BE2C (cell line): ENCODE results near the gene CACNA1F.
"Not testable (repeated sequence)": the region's sequence is repeated elsewhere in the genome, so short reads cannot be mapped to it uniquely, and the experiment has no call there.

Source experiments
- DNase-seq: peaks from one replicate; pipeline ENCODE4 v3.0.0-alpha.2; 2020
- H3K27me3 ChIP-seq: fragments of 250-450 bp; sonication (Bioruptor Pico); 2 replicates; pipeline ENCODE4 v1.5.1; 2020; ENCODE audit warnings: mild to moderate bottlenecking
- H3K36me3 ChIP-seq: fragments of 250-450 bp; sonication (Bioruptor Pico); 2 replicates; pipeline ENCODE4 v1.5.1; 2020; ENCODE audit warnings: mild to moderate bottlenecking
- H3K4me1 ChIP-seq: fragments of 250-450 bp; sonication (Bioruptor Pico); 2 replicates; pipeline ENCODE4 v1.5.1; 2020
- H3K4me3 ChIP-seq: 2 replicates; pipeline ENCODE4 v1.5.1; 2011; ENCODE audit warnings: low read depth, low read length
- H3K9me3 ChIP-seq: fragments of 250-450 bp; sonication (Bioruptor Pico); 2 replicates; pipeline ENCODE4 v1.5.1; 2020
- CTCF ChIP-seq: IDR thresholded peaks from 2 replicates; pipeline ENCODE4 v1.5.1; 2012; ENCODE audit warnings: mild to moderate bottlenecking, low read depth, low read length

Gene CACNA1F

DNA sequence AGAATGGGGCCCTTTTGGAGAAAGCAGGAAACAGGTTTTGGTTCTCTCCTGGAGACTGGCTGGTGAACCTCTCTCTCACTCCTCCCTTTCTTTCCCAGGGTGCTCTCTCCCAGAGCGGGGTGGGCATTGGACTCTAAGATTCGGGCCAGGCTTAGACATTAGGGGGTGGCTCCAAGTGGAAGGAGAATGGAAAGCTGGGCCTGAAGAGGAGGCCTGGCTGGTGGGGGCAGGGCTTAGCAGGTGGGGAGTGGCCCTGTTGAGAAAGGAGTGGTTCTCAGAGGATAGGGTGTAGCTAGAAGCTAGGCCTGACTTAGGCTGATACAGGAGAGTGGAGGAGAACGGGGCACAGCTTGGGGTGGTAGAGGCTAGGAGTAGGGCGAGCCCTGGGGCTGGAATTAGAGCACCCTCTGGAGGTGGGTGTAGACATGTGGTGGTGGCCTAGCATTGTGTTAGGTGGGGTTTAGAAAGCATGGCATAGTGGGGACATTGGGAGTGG lies 55.8 kb downstream of the CACNA1F start:
- H3K4me3 ChIP-seq: no peak overlapping the region
- DNase-seq: no peak
- H3K9me3 ChIP-seq: no peaks in the 10 kb centered on the region
- H3K4me1 ChIP-seq: no peaks in the 10 kb centered on the region
- H3K36me3 ChIP-seq: no peaks in the 10 kb centered on the region; the same call in none of the 2 replicates
- TF ChIP-seq CTCF: no peak
- no peaks in the 10 kb centered on the region for H3K27me3 ChIP-seq

DNA sequence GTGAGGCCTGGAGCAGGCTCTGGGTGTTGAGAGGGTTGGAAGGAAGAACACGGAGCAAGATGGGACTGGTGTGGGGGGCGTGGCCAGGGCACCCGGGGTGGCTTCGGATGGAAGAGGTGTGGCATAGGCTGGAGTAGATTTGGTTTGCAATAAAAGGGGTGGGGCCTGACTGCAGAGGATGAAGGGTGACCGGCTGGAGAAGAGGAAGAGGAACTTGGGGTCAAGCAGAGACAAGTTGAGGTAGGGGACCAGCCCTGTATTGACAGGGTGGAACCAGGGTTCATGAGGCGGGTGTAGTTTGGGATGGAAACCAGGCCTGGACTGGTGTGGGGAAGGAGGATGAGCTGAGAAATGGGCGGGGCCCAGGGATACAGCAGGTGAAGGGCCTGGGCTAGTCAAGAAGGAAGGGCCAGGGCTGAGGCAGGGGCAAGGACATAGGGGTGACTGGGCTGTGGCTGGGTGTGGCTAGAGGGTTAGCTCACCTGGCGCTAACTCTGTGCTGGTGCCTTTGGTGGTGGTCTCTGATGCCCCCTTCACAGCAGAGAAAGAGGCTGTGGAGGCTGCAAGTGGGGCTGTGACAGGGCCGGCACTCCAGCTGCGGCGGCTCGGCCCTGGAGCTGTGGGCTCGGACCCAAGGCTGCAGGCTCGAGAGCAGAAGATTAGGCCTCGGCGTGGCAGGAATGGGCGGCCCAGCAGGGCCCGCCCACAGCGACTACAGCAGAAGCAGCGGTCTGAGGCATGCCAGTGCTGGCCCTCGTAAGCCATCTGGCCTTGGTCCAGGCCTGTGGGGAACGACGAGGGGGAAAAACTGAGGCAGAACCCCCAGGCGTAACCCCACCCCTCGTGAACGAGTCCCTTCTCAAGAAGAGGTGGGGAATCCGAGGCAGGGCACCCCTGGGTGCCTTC lies 56.5 kb downstream of the CACNA1F start:
- no peaks in the 10 kb centered on the region for H3K27me3 ChIP-seq
- TF ChIP-seq CTCF: no peak
- no peaks in the 10 kb centered on the region for H3K4me1 ChIP-seq
- peak; percentile 35 for DNase-seq
- H3K4me3 ChIP-seq: no peak overlapping the region
- no peaks in the 10 kb centered on the region; the same call in none of the 2 replicates for H3K36me3 ChIP-seq
- H3K9me3 ChIP-seq: no peaks in the 10 kb centered on the region

DNA sequence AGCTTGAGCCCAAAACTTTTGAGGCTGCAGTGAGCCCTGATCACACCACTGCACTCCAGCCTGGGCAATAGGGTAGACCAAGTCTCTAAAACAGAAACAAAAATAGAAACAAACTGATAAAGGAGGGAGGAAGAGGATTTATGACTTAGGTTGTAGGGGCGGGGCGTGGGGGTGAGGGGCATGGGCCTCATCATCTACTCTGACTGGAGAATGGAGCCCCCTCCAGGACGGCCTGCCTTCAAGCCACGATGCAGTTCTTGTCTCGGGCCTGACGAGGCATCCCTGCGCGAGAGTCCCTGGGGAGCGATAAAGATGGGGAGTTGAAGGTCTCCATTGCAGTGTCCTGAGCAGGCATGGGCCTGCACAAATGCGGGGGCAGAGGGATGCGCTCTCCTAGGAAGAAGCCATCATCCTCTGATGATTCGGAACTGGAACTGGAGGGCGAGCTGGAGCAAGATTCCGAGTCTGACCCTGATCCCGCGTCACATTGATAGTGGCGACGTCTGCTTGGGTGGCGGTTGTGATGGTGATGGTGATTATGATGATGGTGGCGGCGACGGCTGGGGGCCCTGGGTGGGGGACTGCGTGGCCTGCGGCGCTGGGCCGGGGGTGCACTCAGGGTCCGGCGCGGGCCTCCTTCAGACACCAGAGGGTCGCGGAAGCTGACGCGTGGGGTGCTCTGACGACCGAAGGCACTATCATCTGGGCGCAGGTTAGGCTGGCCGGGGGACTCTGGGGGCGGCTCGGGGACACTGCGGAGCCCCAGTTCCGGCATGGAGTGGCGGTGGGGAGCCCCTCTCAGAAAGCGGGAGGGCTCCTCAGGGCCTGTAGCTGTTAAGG lies 57.5 kb downstream of the CACNA1F start:
- Histone ChIP-seq H3K4me3 (no peak overlapping the region), H3K9me3 (no peaks in the 10 kb centered on the region), H3K36me3 (no peaks in the 10 kb centered on the region; the same call in none of the 2 replicates), H3K27me3 (no peaks in the 10 kb centered on the region), H3K4me1 (no peaks in the 10 kb centered on the region)
- no peak for TF ChIP-seq CTCF
- peak; percentile 25 for DNase-seq

GRCh38 chrX:49174723-49175122 lies 58.4 kb downstream of the CACNA1F start:
- Histone ChIP-seq H3K4me1 (no peaks in the 10 kb centered on the region), H3K27me3 (no peaks in the 10 kb centered on the region), H3K9me3 (no peaks in the 10 kb centered on the region), H3K36me3 (no peaks in the 10 kb centered on the region; the same call in none of the 2 replicates), H3K4me3 (no peak overlapping the region)
- no peak for DNase-seq
- no peak for TF ChIP-seq CTCF

GRCh38 chrX:49173544-49173943 lies 59.6 kb downstream of the CACNA1F start:
- not testable (repeated sequence) for H3K36me3 ChIP-seq, H3K4me3 ChIP-seq

DNA sequence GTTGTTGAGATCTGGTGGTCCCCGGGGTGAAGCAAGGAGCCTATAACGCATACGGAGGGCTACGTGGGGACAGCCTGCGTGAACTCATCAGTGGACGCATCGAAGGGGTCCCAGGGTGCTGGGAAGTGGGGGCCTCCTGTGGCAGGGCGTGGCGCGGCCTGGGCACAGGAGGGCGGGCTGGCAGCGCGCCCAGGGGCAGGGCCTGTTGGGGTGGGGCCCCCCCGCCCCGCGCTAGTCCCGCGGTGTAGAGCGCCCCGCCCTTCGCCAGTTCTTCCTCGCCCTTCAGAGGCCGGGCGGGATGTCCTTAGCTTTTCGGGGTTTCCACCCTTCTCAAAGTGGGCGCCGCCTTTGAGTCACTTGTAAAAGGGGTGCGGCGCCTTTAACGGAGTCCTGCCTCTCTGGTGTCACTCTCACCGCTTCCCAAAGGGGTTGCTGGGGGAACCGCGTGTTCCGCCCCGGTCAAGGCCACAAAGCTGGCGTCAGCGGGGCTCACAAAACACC lies 60.8 kb downstream of the CACNA1F start:
- Histone ChIP-seq H3K27me3 (no peaks in the 10 kb centered on the region), H3K9me3 (no peaks in the 10 kb centered on the region), H3K4me1 (no peaks in the 10 kb centered on the region), H3K36me3 (no peaks in the 10 kb centered on the region; the same call in none of the 2 replicates), H3K4me3 (peak overlapping the region; percentile 65)
- peak; percentile 28 for DNase-seq
- no peak for TF ChIP-seq CTCF

More at GRCh38 chrX:49173544-49173943, 59.6 kb downstream of the CACNA1F start:
- H3K4me1 ChIP-seq, H3K9me3 ChIP-seq, DNase-seq, H3K27me3 ChIP-seq: not testable (repeated sequence)
